ENCODE data around the gene CMTM4.

The CMTM4 gene

GRCh38 chr16:66714062-66714461, 17.5 kb upstream of the CMTM4 start:
- no peak overlapping the region for H2AFZ ChIP-seq (ENCODE audit: low read depth)
- no peaks in the 10 kb centered on the region for H3K27me3 ChIP-seq (ENCODE audit: insufficient read depth, low read depth)
- TF ChIP-seq, protein P1, sequence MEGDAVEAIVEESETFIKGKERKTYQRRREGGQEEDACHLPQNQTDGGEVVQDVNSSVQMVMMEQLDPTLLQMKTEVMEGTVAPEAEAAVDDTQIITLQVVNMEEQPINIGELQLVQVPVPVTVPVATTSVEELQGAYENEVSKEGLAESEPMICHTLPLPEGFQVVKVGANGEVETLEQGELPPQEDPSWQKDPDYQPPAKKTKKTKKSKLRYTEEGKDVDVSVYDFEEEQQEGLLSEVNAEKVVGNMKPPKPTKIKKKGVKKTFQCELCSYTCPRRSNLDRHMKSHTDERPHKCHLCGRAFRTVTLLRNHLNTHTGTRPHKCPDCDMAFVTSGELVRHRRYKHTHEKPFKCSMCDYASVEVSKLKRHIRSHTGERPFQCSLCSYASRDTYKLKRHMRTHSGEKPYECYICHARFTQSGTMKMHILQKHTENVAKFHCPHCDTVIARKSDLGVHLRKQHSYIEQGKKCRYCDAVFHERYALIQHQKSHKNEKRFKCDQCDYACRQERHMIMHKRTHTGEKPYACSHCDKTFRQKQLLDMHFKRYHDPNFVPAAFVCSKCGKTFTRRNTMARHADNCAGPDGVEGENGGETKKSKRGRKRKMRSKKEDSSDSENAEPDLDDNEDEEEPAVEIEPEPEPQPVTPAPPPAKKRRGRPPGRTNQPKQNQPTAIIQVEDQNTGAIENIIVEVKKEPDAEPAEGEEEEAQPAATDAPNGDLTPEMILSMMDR (conservative IDR thresholded peaks at IDR 0.05; ENCODE audit: low read depth, low read length): no peak
- no peaks in the 10 kb centered on the region for H3K4me1 ChIP-seq (ENCODE audit: low read depth, poor library complexity, severe bottlenecking)
- no peak overlapping the region for H3K27ac ChIP-seq
- no peaks in the 10 kb centered on the region for H4K20me1 ChIP-seq (ENCODE audit: insufficient read depth)
- H3K79me2 ChIP-seq (ENCODE audit: insufficient read depth, low read depth): no peaks in the 10 kb centered on the region
- no peaks in the 10 kb centered on the region for H3K36me3 ChIP-seq (ENCODE audit: insufficient read depth)
- H3K9ac ChIP-seq: no peak overlapping the region
- no peak overlapping the region for H3K4me2 ChIP-seq
- no peak overlapping the region for H3K4me3 ChIP-seq (IDR thresholded peaks at IDR 0.05; ENCODE audit: insufficient read depth, low read depth, low read length)

GRCh38 chr16:66713076-66713475, 16.5 kb upstream of the CMTM4 start:
- Histone ChIP-seq H3K4me3 (IDR thresholded peaks at IDR 0.05; ENCODE audit: insufficient read depth, low read depth, low read length) (no peak overlapping the region), H3K9ac (no peak overlapping the region), H2AFZ (ENCODE audit: low read depth) (no peak overlapping the region), H4K20me1 (ENCODE audit: insufficient read depth) (no peaks in the 10 kb centered on the region), H3K27me3 (ENCODE audit: insufficient read depth, low read depth) (no peaks in the 10 kb centered on the region), H3K36me3 (ENCODE audit: insufficient read depth) (no peaks in the 10 kb centered on the region), H3K79me2 (ENCODE audit: insufficient read depth, low read depth) (no peaks in the 10 kb centered on the region), H3K27ac (no peak overlapping the region), H3K4me2 (no peak overlapping the region), H3K4me1 (ENCODE audit: low read depth, poor library complexity, severe bottlenecking) (no peaks in the 10 kb centered on the region)
- TF ChIP-seq, protein P1 (conservative IDR thresholded peaks at IDR 0.05; ENCODE audit: low read depth, low read length): no peak

DNA sequence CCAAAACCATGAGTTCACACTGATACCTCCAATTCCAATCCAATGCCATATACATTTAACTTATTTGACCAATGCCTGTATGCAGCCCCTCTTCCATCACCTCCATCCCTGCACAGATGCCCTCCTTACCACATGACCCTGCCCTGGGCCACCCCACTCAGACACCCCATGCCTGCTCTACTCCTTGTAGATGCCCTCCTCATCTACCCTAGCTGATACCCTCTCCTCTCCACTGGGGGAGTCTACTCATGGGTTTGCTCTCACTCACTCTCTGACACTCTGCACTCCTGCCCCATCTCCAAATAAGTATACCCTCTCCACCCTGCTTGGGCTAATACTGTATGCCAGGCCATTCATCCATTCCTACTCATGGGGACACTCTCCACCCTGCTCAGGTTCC, 16.0 kb upstream of the CMTM4 start:
- no peak overlapping the region for H3K27ac ChIP-seq

GRCh38 chr16:66711581-66711980, 15.0 kb upstream of the CMTM4 start:
- H4K20me1 ChIP-seq (ENCODE audit: insufficient read depth): no peaks in the 10 kb centered on the region
- H3K4me3 ChIP-seq (IDR thresholded peaks at IDR 0.05; ENCODE audit: insufficient read depth, low read depth, low read length): no peak overlapping the region
- H2AFZ ChIP-seq (ENCODE audit: low read depth): no peak overlapping the region
- no peaks in the 10 kb centered on the region for H3K79me2 ChIP-seq (ENCODE audit: insufficient read depth, low read depth)
- no peaks in the 10 kb centered on the region for H3K27me3 ChIP-seq (ENCODE audit: insufficient read depth, low read depth)
- H3K27ac ChIP-seq: no peak overlapping the region
- no peaks in the 10 kb centered on the region for H3K36me3 ChIP-seq (ENCODE audit: insufficient read depth)
- no peak overlapping the region for H3K4me2 ChIP-seq
- TF ChIP-seq, protein P1 (conservative IDR thresholded peaks at IDR 0.05; ENCODE audit: low read depth, low read length): no peak
- no peaks in the 10 kb centered on the region for H3K4me1 ChIP-seq (ENCODE audit: low read depth, poor library complexity, severe bottlenecking)
- H3K9ac ChIP-seq: no peak overlapping the region

More for the DNA sequence above, 16.0 kb upstream of the CMTM4 start:
- Histone ChIP-seq H3K4me1 (ENCODE audit: low read depth, poor library complexity, severe bottlenecking) (no peaks in the 10 kb centered on the region), H3K9ac (no peak overlapping the region), H4K20me1 (ENCODE audit: insufficient read depth) (no peaks in the 10 kb centered on the region), H3K4me3 (IDR thresholded peaks at IDR 0.05; ENCODE audit: insufficient read depth, low read depth, low read length) (no peak overlapping the region), H3K4me2 (no peak overlapping the region), H3K79me2 (ENCODE audit: insufficient read depth, low read depth) (no peaks in the 10 kb centered on the region), H3K27me3 (ENCODE audit: insufficient read depth, low read depth) (no peaks in the 10 kb centered on the region), H2AFZ (ENCODE audit: low read depth) (no peak overlapping the region), H3K36me3 (ENCODE audit: insufficient read depth) (no peaks in the 10 kb centered on the region)
- TF ChIP-seq, protein P1 (conservative IDR thresholded peaks at IDR 0.05; ENCODE audit: low read depth, low read length): no peak
